HG03135 (cell line): ENCODE measurements around the gene S100A12.
"Not testable (repeated sequence)": the region's sequence is repeated elsewhere in the genome, so short reads cannot be mapped to it uniquely, and the experiment has no call there.

Experiments
- ATAC-seq: cut with Tn5 transposase; IDR thresholded peaks from one replicate; pipeline ENCODE4 v1.9.1; 2021; ENCODE audit warnings: mild to moderate bottlenecking, moderate library complexity; ENCODE audit not compliant: unreplicated experiment

The S100A12 gene

GRCh38 chr1:153354515-153355193, 20.8 kb downstream of the S100A12 start:
- no peak for ATAC-seq

GRCh38 chr1:153353226-153353947, 22.0 kb downstream of the S100A12 start:
- ATAC-seq, result no peak

GRCh38 chr1:153352523-153352922, 22.9 kb downstream of the S100A12 start:
- ATAC-seq, result no peak

- ATAC-seq, result no peak
Measured at GRCh38 chr1:153350321-153350957, 25.0 kb downstream of the S100A12 start.

- no peak for ATAC-seq
Measured at GRCh38 chr1:153349363-153350320, 25.8 kb downstream of the S100A12 start.

- ATAC-seq, result no peak
Measured at GRCh38 chr1:153348511-153349362, 26.7 kb downstream of the S100A12 start, which contains the start of gene PGLYRP4. PGLYRP4 (minus strand) TSS chr1:153348841; CDS start chr1:153347932, 909 bp downstream.

GRCh38 chr1:153347856-153348255, 27.6 kb downstream of the S100A12 start:
- ATAC-seq, result no peak

- ATAC-seq, result not testable (repeated sequence)
Measured at GRCh38 chr1:153347049-153347448, 28.4 kb downstream of the S100A12 start.

- ATAC-seq, result no peak
Measured at GRCh38 chr1:153346077-153346723, 29.2 kb downstream of the S100A12 start.

- no peak for ATAC-seq
Measured at GRCh38 chr1:153345187-153346076, 30.0 kb downstream of the S100A12 start.

GRCh38 chr1:153344718-153345025, 30.7 kb downstream of the S100A12 start:
- ATAC-seq, result no peak

GRCh38 chr1:153343811-153344717, 31.4 kb downstream of the S100A12 start:
- ATAC-seq, result no peak

- ATAC-seq, result no peak
Measured at GRCh38 chr1:153343040-153343681, 32.3 kb downstream of the S100A12 start.

- no peak for ATAC-seq
Measured at GRCh38 chr1:153342178-153342577, 33.2 kb downstream of the S100A12 start.

GRCh38 chr1:153341431-153341934, 33.9 kb downstream of the S100A12 start:
- no peak for ATAC-seq

GRCh38 chr1:153340356-153340755, 35.1 kb downstream of the S100A12 start:
- no peak for ATAC-seq

- ATAC-seq, result no peak
Measured at GRCh38 chr1:153339802-153340201, 35.6 kb downstream of the S100A12 start.
